H1 (cell line): Measurements from ENCODE around the gene MTHFS. TPM values are rescaled to one million over a fixed set of nuclear protein-coding genes. Genes with fewer than 3 reads are reported as not detected.

ENCODE experiments used
- CTCF ChIA-PET: fragments of 300-600 bp; sonication (Branson Sonifier 250); formaldehyde crosslinking; loops from one replicate; lab custom pipeline; 2021; ENCODE audit not compliant: partially characterized antibody; lab: Charles Lee
- POLR2A ChIA-PET: fragments of 300-600 bp; sonication (Branson Sonifier 250); formaldehyde crosslinking; loops from one replicate; lab custom pipeline; 2021; ENCODE audit warnings: inconsistent platforms; ENCODE audit not compliant: partially characterized antibody; lab: Charles Lee
- DNase-seq, 2 experiments: peaks; one replicate each; pipeline versions ENCODE4 v3.0.0 to v3.0.0-alpha.2; 2010 to 2022; ENCODE audit warnings: low spot score in 2 of 2, low read depth in 1 of 2, mixed read lengths in 1 of 2
- FAIRE-seq: peaks from 2 replicates; lab custom pipeline; 2011; peaks lifted over from hg19 to GRCh38; lab: Jason Lieb, UNC
- H2AFZ ChIP-seq: 2 replicates; pipeline ENCODE4 v1.8.1; 2012; ENCODE audit warnings: low read length, inconsistent platforms
- H2AK5ac ChIP-seq: 2 replicates; pipeline ENCODE4 v1.6.1; 2013; ENCODE audit warnings: low read depth, low read length
- H2BK120ac ChIP-seq: replicated peaks from 2 replicates; pipeline ENCODE3; 2013; ENCODE audit warnings: low read depth, low read length, inconsistent platforms
- H2BK12ac ChIP-seq: 2 replicates; pipeline ENCODE4 v1.6.1; 2013; ENCODE audit warnings: low read depth, low read length
- H2BK15ac ChIP-seq: 2 replicates; pipeline ENCODE4 v1.6.1; 2013; ENCODE audit warnings: low read length
- H2BK20ac ChIP-seq: 2 replicates; pipeline ENCODE4 v1.6.1; 2013; ENCODE audit warnings: low read length
- H2BK5ac ChIP-seq: 2 replicates; pipeline ENCODE4 v1.6.1; 2013; ENCODE audit warnings: low read depth, low read length
- H3K14ac ChIP-seq: 2 replicates; pipeline ENCODE4 v1.6.1; 2013; ENCODE audit warnings: inconsistent platforms; ENCODE audit not compliant: insufficient read length
- H3K18ac ChIP-seq: 2 replicates; pipeline ENCODE4 v1.6.1; 2013; ENCODE audit warnings: low read length; ENCODE audit errors: extremely low read depth
- H3K23ac ChIP-seq: 2 replicates; pipeline ENCODE4 v1.6.1; 2013; ENCODE audit warnings: inconsistent platforms; ENCODE audit not compliant: insufficient read length
- H3K23me2 ChIP-seq: 2 replicates; pipeline ENCODE4 v1.6.1; 2013; ENCODE audit warnings: low read depth, low read length
- H3K27ac ChIP-seq: 2 replicates; pipeline ENCODE4 v1.6.1; 2011; ENCODE audit warnings: low read depth, low read length, inconsistent platforms
- H3K27me3 ChIP-seq, 4 experiments: replicated peaks in 1 of 4; 1 replicate in 1 of 4; 2 replicates in 3 of 4; pipeline versions ENCODE4 v1.6.1 to v1.8.1; 2011 to 2013; ENCODE audit warnings: low read length in 3 of 4, mild to moderate bottlenecking in 3 of 4, inconsistent platforms in 2 of 4, mixed read lengths in 2 of 4, moderate library complexity in 1 of 4; ENCODE audit not compliant: control insufficient read depth in 3 of 4, insufficient read depth in 3 of 4; ENCODE audit errors: extremely low read depth in 1 of 4
- H3K36me3 ChIP-seq, 4 experiments: 2 replicates each; pipeline versions ENCODE4 v1.6.1 to v1.8.1; 2011 to 2013; ENCODE audit warnings: mild to moderate bottlenecking in 4 of 4, low read length in 3 of 4, moderate library complexity in 2 of 4, control low read depth in 1 of 4, inconsistent platforms in 1 of 4; ENCODE audit not compliant: insufficient read depth in 4 of 4, control insufficient read depth in 2 of 4
- H3K4ac ChIP-seq: replicated peaks from 2 replicates; pipeline ENCODE3; 2013; ENCODE audit warnings: low read length, low read depth, mixed read lengths, inconsistent platforms; ENCODE audit not compliant: insufficient read length
- H3K4me1 ChIP-seq, 4 experiments: replicated peaks in 1 of 4; 1 replicate in 1 of 4; 2 replicates in 3 of 4; pipeline versions ENCODE4 v1.6.1 to v1.8.1; 2011 to 2013; ENCODE audit warnings: low read length in 3 of 4, inconsistent platforms in 2 of 4, mixed read lengths in 1 of 4; ENCODE audit not compliant: insufficient read depth in 4 of 4, control insufficient read depth in 3 of 4
- H3K4me2 ChIP-seq, 2 experiments: 2 replicates each; pipeline versions ENCODE4 v1.6.1 to v1.8.1; 2011 to 2013; ENCODE audit warnings: low read depth in 2 of 2, low read length in 2 of 2, control low read depth in 1 of 2, inconsistent platforms in 1 of 2, mild to moderate bottlenecking in 1 of 2; ENCODE audit not compliant: insufficient read depth in 1 of 2
- H3K4me3 ChIP-seq, 4 experiments: fragments of 200-600, 300-600 bp in 1 of 4; sonication (generic), shearing (Covaris generic), sonication (Bioruptor Twin) in 1 of 4; 2 replicates each; pipeline versions ENCODE4 v1.5.1 to v1.8.1; 2011 to 2016; ENCODE audit warnings: low read length in 4 of 4, low read depth in 3 of 4, control low read depth in 2 of 4, inconsistent platforms in 2 of 4, mild to moderate bottlenecking in 2 of 4, mixed read lengths in 1 of 4, moderate library complexity in 1 of 4; ENCODE audit not compliant: insufficient read depth in 2 of 4; ENCODE audit errors: extremely low read depth in 1 of 4
- H3K56ac ChIP-seq: replicated peaks from 2 replicates; pipeline ENCODE3; 2013; ENCODE audit warnings: low read depth, mild to moderate bottlenecking, mixed read lengths, low read length, inconsistent platforms; ENCODE audit not compliant: insufficient read length
- H3K79me1 ChIP-seq: 2 replicates; pipeline ENCODE4 v1.6.1; 2013; ENCODE audit warnings: low read depth, low read length, control low read depth
- H3K79me2 ChIP-seq, 2 experiments: 2 replicates each; pipeline versions ENCODE4 v1.6.1 to v1.8.1; 2012 to 2013; ENCODE audit warnings: low read length in 2 of 2, mild to moderate bottlenecking in 2 of 2, inconsistent platforms in 1 of 2; ENCODE audit not compliant: insufficient read depth in 2 of 2, control insufficient read depth in 1 of 2
- H3K9ac ChIP-seq, 4 experiments: replicated peaks in 1 of 4; 1 replicate in 1 of 4; 2 replicates in 3 of 4; pipeline versions ENCODE4 v1.6.1 to v1.8.1; 2011 to 2013; ENCODE audit warnings: low read depth in 3 of 4, low read length in 3 of 4, control low read depth in 2 of 4, mild to moderate bottlenecking in 2 of 4, moderate library complexity in 2 of 4, inconsistent platforms in 1 of 4; ENCODE audit errors: extremely low read depth in 1 of 4
- H3K9me3 ChIP-seq, 2 experiments: 2 replicates each; pipeline versions ENCODE4 v1.6.1 to v1.8.1; 2012 to 2013; ENCODE audit warnings: mild to moderate bottlenecking in 2 of 2, moderate library complexity in 2 of 2, control low read depth in 1 of 2, inconsistent platforms in 1 of 2, low read depth in 1 of 2, low read length in 1 of 2, mixed read lengths in 1 of 2; ENCODE audit not compliant: insufficient read depth in 2 of 2
- H4K20me1 ChIP-seq, 2 experiments: replicated peaks in 1 of 2; 2 replicates each; pipeline versions ENCODE3 to v1.8.1; 2011 to 2013; ENCODE audit warnings: inconsistent platforms in 2 of 2, low read length in 2 of 2, mild to moderate bottlenecking in 1 of 2; ENCODE audit not compliant: insufficient read depth in 2 of 2, control insufficient read depth in 1 of 2
- H4K5ac ChIP-seq: 2 replicates; pipeline ENCODE4 v1.6.1; 2013; ENCODE audit warnings: low read length, low read depth, mixed read lengths, inconsistent platforms; ENCODE audit not compliant: insufficient read length
- H4K8ac ChIP-seq: 2 replicates; pipeline ENCODE4 v1.8.0; 2013; ENCODE audit warnings: mild to moderate bottlenecking, moderate library complexity, low read length, inconsistent platforms; ENCODE audit not compliant: insufficient read depth; ENCODE audit errors: extremely low read depth
- H4K91ac ChIP-seq: replicated peaks from 2 replicates; pipeline ENCODE3; 2013; ENCODE audit warnings: low read length, mixed read lengths, inconsistent platforms; ENCODE audit not compliant: insufficient read length
- FOSL1 ChIP-seq: IDR thresholded peaks from 2 replicates; pipeline ENCODE4 v1.6.1; 2011; ENCODE audit warnings: mild to moderate bottlenecking, low read depth, low read length, moderate library complexity; ENCODE audit not compliant: insufficient read depth
- POLR2AphosphoS5 ChIP-seq: IDR thresholded peaks from 2 replicates; pipeline ENCODE4 v1.6.1; 2011; ENCODE audit warnings: low read depth, low read length
- WGBS, 2 experiments: shearing (Covaris generic) in 1 of 2; methylation state at CpG; one replicate each; pipeline versions ENCODE4 v1.1.6 to v1.1.7; 2013 to 2015; ENCODE audit warnings: low lambda C conversion rate in 2 of 2, mixed read lengths in 2 of 2, inconsistent platforms in 1 of 2, low coverage in 1 of 2, missing lambda C conversion rate in 1 of 2; ENCODE audit not compliant: insufficient replicate concordance in 2 of 2, insufficient coverage in 1 of 2, insufficient read length in 1 of 2; ENCODE audit errors: extremely low coverage in 1 of 2, missing lambda C conversion rate in 1 of 2; 5-methylcytosine and 5-hydroxymethylcytosine counted together
- polyA plus RNA-seq, 7 experiments: library from polyadenylated mRNA; depleted of rRNA in 3 of 7; stranded (reverse) in 5 of 7; unstranded in 2 of 7; fragments of >200 nt in 5 of 7; fragments of 200-250 nt in 2 of 7; gene quantifications; 1 replicate in 5 of 7; 2 replicates in 1 of 7; 4 replicates in 1 of 7; pipeline versions ENCODE4 v1.2.1 to v1.2.3, GENCODE V29; 2011 to 2013; ENCODE audit warnings: missing spikeins in 2 of 7, mixed read lengths in 2 of 7
- total RNA-seq: library from RNA; stranded (reverse); fragmentation: NEBNext Ultra II Directional; extraction: Animal tissue kit (Norgen Biotek cat#: 25700); gene quantifications from 2 replicates; pipeline ENCODE4 v1.2.1, GENCODE V29; 2021
- TF ChIP-seq, protein P1 (sequence below), 3 experiments: IDR thresholded peaks; 1 replicate in 2 of 3; 2 replicates in 1 of 3; pipeline versions ENCODE4 v1.5.1 to v1.6.1; 2011; ENCODE audit warnings: low read length in 3 of 3, mild to moderate bottlenecking in 3 of 3, inconsistent platforms in 2 of 3, low read depth in 1 of 3, moderate library complexity in 1 of 3; ENCODE audit not compliant: insufficient read depth in 1 of 3; ENCODE audit errors: control extremely low read depth in 1 of 3

The MTHFS gene
- total and polyA plus RNA-seq, 2 of the 8 experiments (the other 6 are each of a cell fraction or from before 2014, with no cell fraction given) = 27.3 to 37.2 TPM

DNA sequence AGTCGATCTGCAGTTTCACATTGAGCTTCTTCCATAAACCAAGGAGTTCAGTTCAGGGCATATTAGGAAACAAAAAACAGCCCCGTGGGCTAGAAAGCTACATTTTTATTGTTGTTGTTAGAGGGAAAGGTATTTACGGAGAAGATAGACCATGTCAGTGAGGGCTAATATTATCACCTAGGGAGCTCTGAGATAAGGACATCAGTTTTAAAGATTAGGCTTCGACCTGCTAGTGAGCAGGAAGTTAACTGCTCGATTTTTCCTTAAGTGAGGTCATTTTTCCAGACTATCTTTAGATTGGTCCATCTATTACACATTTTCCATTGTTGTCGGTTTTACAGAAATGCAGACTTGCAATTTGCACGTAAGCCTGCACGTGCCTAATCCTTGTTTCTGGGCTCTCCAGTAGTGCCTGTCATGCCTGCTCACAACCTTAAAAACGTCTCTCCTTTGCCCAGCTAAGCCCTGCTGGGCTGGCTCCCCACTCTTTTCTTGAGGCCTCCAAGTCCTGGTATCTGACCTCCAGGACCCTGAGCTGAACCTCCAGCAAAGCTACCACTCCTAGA lies 72.6 kb downstream of the MTHFS start:
- Histone ChIP-seq H4K8ac (peak overlapping the region; percentile 29; the same call in 1 of the 2 replicates), H2AFZ (no peak overlapping the region), H4K20me1 (no peaks in the 10 kb centered on the region), H3K4me1 (no peaks in the 10 kb centered on the region), H3K4me3 (no peak overlapping the region), H2BK5ac (no peak overlapping the region), H4K5ac (no peak overlapping the region), H3K9ac (no peak overlapping the region), H3K23ac (no peak overlapping the region), H3K18ac (no peak overlapping the region), H2AK5ac (no peak overlapping the region), H2BK20ac (no peak overlapping the region), H3K4me2 (no peak overlapping the region), H3K9me3 (peaks cover 2 to 12% of the 10 kb centered on the region in 2 experiments; a peak in 2 of 4 replicates), H3K79me1 (no peaks in the 10 kb centered on the region), H4K91ac (no peak overlapping the region), H3K14ac (no peak overlapping the region), H3K23me2 (no peaks in the 10 kb centered on the region), H3K4ac (no peak overlapping the region), H3K79me2 (no peaks in the 10 kb centered on the region), H2BK15ac (no peak overlapping the region), H3K36me3 (no peaks in the 10 kb centered on the region), H3K27me3 (no peaks in the 10 kb centered on the region), H2BK12ac (no peak overlapping the region), H3K56ac (no peak overlapping the region), H3K27ac (no peak overlapping the region), H2BK120ac (no peak overlapping the region)
- 86% methylated on average over 9 of the region's 9 CpGs; no CpG with 5 or more reads in 1 of the 2 experiments for WGBS, 2 experiments
- POLR2A ChIA-PET = no interaction called here
- CTCF ChIA-PET = interaction anchor here (0.8 to 1.8 kb wide), 4 partner anchors 26 to 485 kb away, joined by 3 to 4 read pairs (median 4); no protein-coding TSS in a partner anchor
- FAIRE-seq = no peak
- DNase-seq = no peak
- TF ChIP-seq POLR2AphosphoS5 (no peak), FOSL1 (no peak)
- TF ChIP-seq, protein P1, sequence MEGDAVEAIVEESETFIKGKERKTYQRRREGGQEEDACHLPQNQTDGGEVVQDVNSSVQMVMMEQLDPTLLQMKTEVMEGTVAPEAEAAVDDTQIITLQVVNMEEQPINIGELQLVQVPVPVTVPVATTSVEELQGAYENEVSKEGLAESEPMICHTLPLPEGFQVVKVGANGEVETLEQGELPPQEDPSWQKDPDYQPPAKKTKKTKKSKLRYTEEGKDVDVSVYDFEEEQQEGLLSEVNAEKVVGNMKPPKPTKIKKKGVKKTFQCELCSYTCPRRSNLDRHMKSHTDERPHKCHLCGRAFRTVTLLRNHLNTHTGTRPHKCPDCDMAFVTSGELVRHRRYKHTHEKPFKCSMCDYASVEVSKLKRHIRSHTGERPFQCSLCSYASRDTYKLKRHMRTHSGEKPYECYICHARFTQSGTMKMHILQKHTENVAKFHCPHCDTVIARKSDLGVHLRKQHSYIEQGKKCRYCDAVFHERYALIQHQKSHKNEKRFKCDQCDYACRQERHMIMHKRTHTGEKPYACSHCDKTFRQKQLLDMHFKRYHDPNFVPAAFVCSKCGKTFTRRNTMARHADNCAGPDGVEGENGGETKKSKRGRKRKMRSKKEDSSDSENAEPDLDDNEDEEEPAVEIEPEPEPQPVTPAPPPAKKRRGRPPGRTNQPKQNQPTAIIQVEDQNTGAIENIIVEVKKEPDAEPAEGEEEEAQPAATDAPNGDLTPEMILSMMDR (IDR thresholded peaks at IDR 0.05; ENCODE audit: control extremely low read depth in 1 of 3, insufficient read depth in 1 of 3, low read depth in 1 of 3, low read length in 3 of 3) = no peak
